Measurements from ENCODE around the gene FSCN2.
"Not testable (repeated sequence)": the region's sequence is repeated elsewhere in the genome, so short reads cannot be mapped to it uniquely, and the experiment has no call there.

The FSCN2 gene

GRCh38 chr17:81526662-81527571 lies 1.3 kb upstream of the FSCN2 start:
- no peak for DNase-seq (ENCODE audit: low read depth, low spot score)

- DNase-seq (ENCODE audit: low read depth, low spot score) = no peak
Measured at GRCh38 chr17:81528384-81528650, 140 bp downstream of the FSCN2 start.

GRCh38 chr17:81528651-81529436 lies 667 bp downstream of the FSCN2 start:
- no peak for DNase-seq (ENCODE audit: low read depth, low spot score)

GRCh38 chr17:81529437-81529803 lies 1.2 kb downstream of the FSCN2 start:
- DNase-seq (ENCODE audit: low read depth, low spot score) = no peak

- DNase-seq (ENCODE audit: low read depth, low spot score) = not testable (repeated sequence)
Measured at GRCh38 chr17:81531013-81531412, 2.8 kb downstream of the FSCN2 start.

GRCh38 chr17:81531998-81532404 lies 3.8 kb downstream of the FSCN2 start:
- DNase-seq (ENCODE audit: low read depth, low spot score) = not testable (repeated sequence)

GRCh38 chr17:81532490-81533287 lies 4.5 kb downstream of the FSCN2 start:
- no peak for DNase-seq (ENCODE audit: low read depth, low spot score)

GRCh38 chr17:81533339-81534141 lies 5.4 kb downstream of the FSCN2 start:
- no peak for DNase-seq (ENCODE audit: low read depth, low spot score)

GRCh38 chr17:81534157-81535006 lies 6.2 kb downstream of the FSCN2 start:
- no peak for DNase-seq (ENCODE audit: low read depth, low spot score)

- DNase-seq (ENCODE audit: low read depth, low spot score) = no peak
Measured at GRCh38 chr17:81535007-81535328, 6.8 kb downstream of the FSCN2 start.

GRCh38 chr17:81535480-81536298 lies 7.5 kb downstream of the FSCN2 start:
- no peak for DNase-seq (ENCODE audit: low read depth, low spot score)

- no peak for DNase-seq (ENCODE audit: low read depth, low spot score)
Measured at GRCh38 chr17:81536299-81537290, 8.4 kb downstream of the FSCN2 start.

GRCh38 chr17:81537343-81537855 lies 9.2 kb downstream of the FSCN2 start:
- DNase-seq (ENCODE audit: low read depth, low spot score) = no peak

- no peak for DNase-seq (ENCODE audit: low read depth, low spot score)
Measured at GRCh38 chr17:81537856-81538555, 9.8 kb downstream of the FSCN2 start.

- no peak for DNase-seq (ENCODE audit: low read depth, low spot score)
Measured at GRCh38 chr17:81538651-81539570, 10.7 kb downstream of the FSCN2 start.

GRCh38 chr17:81539571-81539900 lies 11.4 kb downstream of the FSCN2 start:
- no peak for DNase-seq (ENCODE audit: low read depth, low spot score)
